ENCODE measurements around the gene TFF2. TPM values are rescaled to one million over a fixed set of nuclear protein-coding genes. Genes with fewer than 3 reads are reported as not detected.

The TFF2 gene
- total RNA-seq, 3 donors from 2014 or later (not counting 1 experiment from before 2014, with no cell fraction given) = not detected

DNA sequence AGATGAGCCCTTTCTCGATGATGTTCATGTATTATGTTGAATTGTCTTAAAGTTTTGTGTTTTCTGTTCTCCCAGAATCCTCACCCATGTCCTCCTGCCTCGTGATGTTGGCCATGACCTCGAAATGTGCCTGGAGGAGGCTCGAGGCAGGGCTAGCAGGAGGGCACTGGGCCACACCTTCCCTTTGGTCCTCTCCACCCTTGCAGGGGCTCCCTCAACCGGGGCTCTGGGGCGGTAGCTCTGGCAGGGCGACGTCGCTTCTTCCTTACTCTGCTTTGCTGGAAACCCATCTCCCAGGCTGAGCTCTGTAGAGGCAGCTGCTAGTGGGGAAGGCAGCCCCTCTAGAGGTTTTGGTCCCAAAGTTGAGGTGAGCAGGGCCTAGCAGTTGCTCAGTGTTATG, 49.8 kb downstream of the TFF2 start:
- Histone ChIP-seq H3K9me3 (ENCODE audit: control insufficient read depth, insufficient read depth, low read length) (no peaks in the 10 kb centered on the region), H3K4me3 (ENCODE audit: low read length) (no peak overlapping the region), H3K4me1 (ENCODE audit: control insufficient read depth, insufficient read depth, low read length) (peaks cover 3% of the 10 kb centered on the region), H3K27ac (ENCODE audit: low read length) (no peak overlapping the region), H3K27me3 (ENCODE audit: control insufficient read depth, insufficient read depth, low read length) (no peaks in the 10 kb centered on the region), H3K36me3 (ENCODE audit: control insufficient read depth, insufficient read depth, low read length) (peaks cover 4% of the 10 kb centered on the region)
- TF ChIP-seq, protein P1, sequence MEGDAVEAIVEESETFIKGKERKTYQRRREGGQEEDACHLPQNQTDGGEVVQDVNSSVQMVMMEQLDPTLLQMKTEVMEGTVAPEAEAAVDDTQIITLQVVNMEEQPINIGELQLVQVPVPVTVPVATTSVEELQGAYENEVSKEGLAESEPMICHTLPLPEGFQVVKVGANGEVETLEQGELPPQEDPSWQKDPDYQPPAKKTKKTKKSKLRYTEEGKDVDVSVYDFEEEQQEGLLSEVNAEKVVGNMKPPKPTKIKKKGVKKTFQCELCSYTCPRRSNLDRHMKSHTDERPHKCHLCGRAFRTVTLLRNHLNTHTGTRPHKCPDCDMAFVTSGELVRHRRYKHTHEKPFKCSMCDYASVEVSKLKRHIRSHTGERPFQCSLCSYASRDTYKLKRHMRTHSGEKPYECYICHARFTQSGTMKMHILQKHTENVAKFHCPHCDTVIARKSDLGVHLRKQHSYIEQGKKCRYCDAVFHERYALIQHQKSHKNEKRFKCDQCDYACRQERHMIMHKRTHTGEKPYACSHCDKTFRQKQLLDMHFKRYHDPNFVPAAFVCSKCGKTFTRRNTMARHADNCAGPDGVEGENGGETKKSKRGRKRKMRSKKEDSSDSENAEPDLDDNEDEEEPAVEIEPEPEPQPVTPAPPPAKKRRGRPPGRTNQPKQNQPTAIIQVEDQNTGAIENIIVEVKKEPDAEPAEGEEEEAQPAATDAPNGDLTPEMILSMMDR (IDR thresholded peaks at IDR 0.05) = no peak
- peaks cover 4 to 11% of the 10 kb centered on the region in 2 donors for H3K27me3 Mint-ChIP-seq (ENCODE audit: low read depth in 2 of 2)
- intact Hi-C loops (cut with micrococcal nuclease) = no loop called here
- H3K4me1 Mint-ChIP-seq = no peaks in the 10 kb centered on the region
- no peaks in the 10 kb centered on the region for H3K36me3 Mint-ChIP-seq
- no peak for ATAC-seq
- no peak for DNase-seq
- H3K9me3 Mint-ChIP-seq = no peaks in the 10 kb centered on the region
- H3K4me3 Mint-ChIP-seq = no peak overlapping the region
- WGBS (ENCODE audit: insufficient coverage) = 88% methylated on average over 9 of the region's 9 CpGs
- H3K27ac Mint-ChIP-seq = no peak overlapping the region

DNA sequence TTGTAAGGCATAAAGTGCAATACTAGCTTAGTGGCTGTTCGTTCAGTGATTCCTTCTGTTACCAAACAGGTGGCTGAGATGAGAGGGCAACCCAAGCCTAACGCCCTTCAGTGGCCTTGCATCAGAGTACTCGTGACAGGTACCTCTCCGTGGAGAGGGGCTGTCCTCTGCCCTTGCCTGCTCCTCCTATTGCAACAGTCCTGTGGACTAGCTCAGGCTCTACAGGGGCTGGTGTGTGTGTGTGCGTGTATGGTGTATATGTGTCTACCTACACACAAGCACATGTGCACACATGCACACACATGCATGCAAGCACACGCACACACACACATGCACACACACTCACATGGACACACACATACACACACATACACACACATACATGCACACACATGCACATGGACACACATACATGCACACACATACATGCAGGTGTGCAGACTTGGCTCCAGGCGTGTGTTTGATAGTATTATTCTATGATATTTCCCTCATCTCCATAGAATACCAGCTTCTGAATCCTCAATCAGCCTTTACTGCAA, 50.7 kb downstream of the TFF2 start:
- no peak for DNase-seq
- TF ChIP-seq, protein P1 (IDR thresholded peaks at IDR 0.05) = no peak
- no peaks in the 10 kb centered on the region for H3K4me1 Mint-ChIP-seq
- peaks cover 5% of the 10 kb centered on the region for H3K36me3 ChIP-seq (ENCODE audit: control insufficient read depth, insufficient read depth, low read length)
- H3K27ac ChIP-seq (ENCODE audit: low read length) = no peak overlapping the region
- intact Hi-C loops (cut with micrococcal nuclease) = no loop called here
- 88% methylated on average over 5 of the region's 7 CpGs for WGBS (ENCODE audit: insufficient coverage)
- ATAC-seq = no peak
- H3K9me3 Mint-ChIP-seq = no peaks in the 10 kb centered on the region
- H3K27me3 Mint-ChIP-seq (ENCODE audit: low read depth in 2 of 2) = peaks cover 4 to 8% of the 10 kb centered on the region in 2 donors
- no peaks in the 10 kb centered on the region for H3K36me3 Mint-ChIP-seq
- H3K9me3 ChIP-seq (ENCODE audit: control insufficient read depth, insufficient read depth, low read length) = no peaks in the 10 kb centered on the region
- H3K4me1 ChIP-seq (ENCODE audit: control insufficient read depth, insufficient read depth, low read length) = peaks cover 3% of the 10 kb centered on the region
- no peak overlapping the region for H3K27ac Mint-ChIP-seq
- H3K27me3 ChIP-seq (ENCODE audit: control insufficient read depth, insufficient read depth, low read length) = no peaks in the 10 kb centered on the region
- H3K4me3 ChIP-seq (ENCODE audit: low read length) = no peak overlapping the region
- no peak overlapping the region for H3K4me3 Mint-ChIP-seq

DNA sequence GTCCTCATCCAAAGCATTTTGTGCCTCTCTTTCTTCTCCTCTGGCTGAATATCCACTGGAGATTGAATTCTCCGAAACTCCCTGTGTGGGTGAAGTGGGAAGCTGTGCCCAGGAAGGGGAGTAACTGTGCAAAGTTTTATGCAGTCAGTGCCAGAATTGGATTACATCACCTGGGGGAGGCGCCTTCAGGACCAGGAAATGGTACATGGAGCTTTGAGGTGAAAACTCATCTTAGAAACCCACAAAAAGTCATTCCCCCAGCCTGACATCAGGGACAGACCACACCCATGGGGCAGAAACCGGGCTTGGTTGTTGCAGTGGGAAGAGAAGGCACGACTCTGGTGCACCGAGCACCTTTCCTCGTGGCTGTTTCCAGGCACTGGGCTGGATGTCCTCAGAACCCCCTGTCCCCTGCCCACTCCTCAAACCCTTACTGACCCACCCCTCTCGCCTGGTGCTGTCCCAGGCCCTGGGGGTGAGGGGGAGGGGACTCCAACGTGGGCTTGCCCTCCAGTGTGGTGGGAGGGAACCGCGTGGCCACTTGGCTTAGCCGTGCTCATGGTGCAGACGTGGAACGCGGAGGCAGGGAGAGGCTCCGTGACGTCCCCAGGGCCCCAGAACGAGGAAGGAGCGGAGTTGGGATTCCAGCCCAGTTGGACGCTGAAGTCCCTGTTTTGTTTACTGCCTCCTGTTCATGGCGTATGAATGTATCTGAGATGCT, 51.3 kb downstream of the TFF2 start:
- 86% methylated on average over 14 of the region's 20 CpGs for WGBS (ENCODE audit: insufficient coverage)
- no peak overlapping the region for H3K27ac ChIP-seq (ENCODE audit: low read length)
- H3K4me1 Mint-ChIP-seq = no peaks in the 10 kb centered on the region
- TF ChIP-seq, protein P1 (IDR thresholded peaks at IDR 0.05) = no peak
- DNase-seq (peak in 1 of 2 donors; percentile 45), ATAC-seq (no peak)
- no peaks in the 10 kb centered on the region for H3K9me3 Mint-ChIP-seq
- peaks cover 4 to 6% of the 10 kb centered on the region in 2 donors for H3K27me3 Mint-ChIP-seq (ENCODE audit: low read depth in 2 of 2)
- H3K36me3 Mint-ChIP-seq = no peaks in the 10 kb centered on the region
- peaks cover 5% of the 10 kb centered on the region for H3K36me3 ChIP-seq (ENCODE audit: control insufficient read depth, insufficient read depth, low read length)
- H3K27ac Mint-ChIP-seq = no peak overlapping the region
- H3K4me3 Mint-ChIP-seq = no peak overlapping the region
- H3K27me3 ChIP-seq (ENCODE audit: control insufficient read depth, insufficient read depth, low read length) = no peaks in the 10 kb centered on the region
- H3K4me1 ChIP-seq (ENCODE audit: control insufficient read depth, insufficient read depth, low read length) = peaks cover 3% of the 10 kb centered on the region
- no peaks in the 10 kb centered on the region for H3K9me3 ChIP-seq (ENCODE audit: control insufficient read depth, insufficient read depth, low read length)
- intact Hi-C loops (cut with micrococcal nuclease) = no loop called here
- H3K4me3 ChIP-seq (ENCODE audit: low read length) = no peak overlapping the region

Data from natural killer cell (primary cell).